ENCODE results near the gene TEX101. TPM values are rescaled to one million over a fixed set of nuclear protein-coding genes. Genes with fewer than 3 reads are reported as not detected.
A peak's percentile ranks its signal among the peaks of the same experiment; 100 is the strongest.

TEX101 gene
- total and polyA plus RNA-seq, 2 donors (not counting 1 experiment from before 2014, with no cell fraction given), result not detected

DNA sequence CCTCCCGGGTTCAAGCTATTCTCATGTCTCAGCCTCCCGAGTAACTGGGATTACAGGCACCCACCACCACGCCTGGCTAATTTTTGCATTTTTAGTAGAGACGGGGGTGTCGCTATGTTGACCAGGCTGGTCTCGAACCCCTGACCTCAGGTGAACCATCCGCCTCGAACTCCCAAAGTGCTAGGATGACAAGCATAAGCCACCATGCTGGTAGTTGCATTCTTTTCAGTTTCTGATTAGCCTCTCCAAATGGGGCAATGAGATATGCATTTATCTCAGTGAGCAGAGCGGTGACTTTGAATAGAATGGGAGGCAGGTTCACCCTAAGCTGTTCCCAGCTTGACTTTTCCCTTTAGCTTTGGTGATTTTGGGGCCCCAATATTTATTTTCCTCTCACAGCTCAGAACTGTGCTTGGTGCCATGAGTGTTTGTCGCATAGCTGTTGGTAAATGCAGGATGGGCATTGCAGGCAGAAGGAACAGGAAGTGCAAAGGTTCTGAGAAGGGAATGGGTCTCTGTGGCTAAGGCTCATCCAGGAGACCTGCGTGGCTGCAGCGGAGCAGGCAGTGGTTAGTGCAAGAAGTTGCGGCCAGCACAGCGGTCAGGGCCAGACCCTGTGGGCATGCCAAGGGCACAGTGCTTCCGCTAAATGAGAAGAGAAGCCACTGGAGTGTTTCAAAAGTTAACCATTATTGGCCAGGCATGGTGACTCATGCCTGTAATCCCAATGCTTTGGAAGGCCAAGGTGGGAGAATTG is 30.0 kb downstream of the TEX101 start:
- Histone ChIP-seq H4K20me1 (ENCODE audit: control insufficient read depth, extremely low read depth, insufficient read depth, low read length) (no peaks in the 10 kb centered on the region), H3K36me3 (ENCODE audit: control insufficient read depth, insufficient read depth, low read length) (no peaks in the 10 kb centered on the region), H3K4me2 (ENCODE audit: extremely low read depth, insufficient read depth, low read length) (no peak overlapping the region), H3K79me2 (ENCODE audit: control insufficient read depth, insufficient read depth, low read length) (no peaks in the 10 kb centered on the region), H3K9ac (ENCODE audit: insufficient read depth, low read length) (no peak overlapping the region), H3K4me3 (replicated peaks in 1 of 4; ENCODE audit: control extremely low read depth in 1 of 4, insufficient read depth in 1 of 4, low read depth in 3 of 4, low read length in 4 of 4) (no peak overlapping the region), H3K27me3 (ENCODE audit: control insufficient read depth, insufficient read depth, low read length) (no peaks in the 10 kb centered on the region), H3K4me1 (ENCODE audit: control insufficient read depth, extremely low read depth, insufficient read depth, low read length) (no peaks in the 10 kb centered on the region), H3K27ac (ENCODE audit: insufficient read depth, low read length) (no peak overlapping the region), H3K9me3 (ENCODE audit: control insufficient read depth, insufficient read depth, low read depth, low read length) (no peaks in the 10 kb centered on the region), H2AFZ (ENCODE audit: low read length) (no peak overlapping the region)
- TF ChIP-seq EZH2 (IDR thresholded peaks at IDR 0.05; ENCODE audit: low read length, missing control alignments), result no peak
- TF ChIP-seq, protein P1, sequence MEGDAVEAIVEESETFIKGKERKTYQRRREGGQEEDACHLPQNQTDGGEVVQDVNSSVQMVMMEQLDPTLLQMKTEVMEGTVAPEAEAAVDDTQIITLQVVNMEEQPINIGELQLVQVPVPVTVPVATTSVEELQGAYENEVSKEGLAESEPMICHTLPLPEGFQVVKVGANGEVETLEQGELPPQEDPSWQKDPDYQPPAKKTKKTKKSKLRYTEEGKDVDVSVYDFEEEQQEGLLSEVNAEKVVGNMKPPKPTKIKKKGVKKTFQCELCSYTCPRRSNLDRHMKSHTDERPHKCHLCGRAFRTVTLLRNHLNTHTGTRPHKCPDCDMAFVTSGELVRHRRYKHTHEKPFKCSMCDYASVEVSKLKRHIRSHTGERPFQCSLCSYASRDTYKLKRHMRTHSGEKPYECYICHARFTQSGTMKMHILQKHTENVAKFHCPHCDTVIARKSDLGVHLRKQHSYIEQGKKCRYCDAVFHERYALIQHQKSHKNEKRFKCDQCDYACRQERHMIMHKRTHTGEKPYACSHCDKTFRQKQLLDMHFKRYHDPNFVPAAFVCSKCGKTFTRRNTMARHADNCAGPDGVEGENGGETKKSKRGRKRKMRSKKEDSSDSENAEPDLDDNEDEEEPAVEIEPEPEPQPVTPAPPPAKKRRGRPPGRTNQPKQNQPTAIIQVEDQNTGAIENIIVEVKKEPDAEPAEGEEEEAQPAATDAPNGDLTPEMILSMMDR (conservative IDR thresholded peaks at IDR 0.05 in 1 of 2, IDR thresholded peaks at IDR 0.05 in 1 of 2; ENCODE audit: low read depth in 1 of 2, low read length in 2 of 2), result no peak
- no peak for DNase-seq (ENCODE audit: low read depth in 2 of 2)

DNA sequence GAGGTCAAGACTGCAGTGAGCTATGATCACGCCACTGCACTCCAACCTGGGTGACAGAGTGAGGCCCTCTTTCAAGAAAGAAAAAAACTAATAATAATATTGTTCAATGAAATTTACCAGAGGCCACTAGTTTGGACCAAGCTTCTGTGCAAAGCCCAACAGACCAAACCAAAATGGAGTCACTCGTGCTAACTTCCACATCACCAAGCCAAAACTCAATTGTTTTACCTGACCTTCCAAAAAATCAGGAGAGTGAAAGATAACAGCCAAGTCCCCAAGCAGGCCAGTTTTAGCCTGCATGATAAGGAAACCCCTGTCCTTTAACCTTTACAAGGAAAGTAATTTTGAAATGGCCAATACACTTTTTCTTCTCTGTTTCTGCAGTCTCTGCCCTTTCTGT is 30.7 kb downstream of the TEX101 start:
- no peaks in the 10 kb centered on the region for H4K20me1 ChIP-seq (ENCODE audit: control insufficient read depth, extremely low read depth, insufficient read depth, low read length)
- H3K4me1 ChIP-seq (ENCODE audit: control insufficient read depth, extremely low read depth, insufficient read depth, low read length), result no peaks in the 10 kb centered on the region
- H3K27me3 ChIP-seq (ENCODE audit: control insufficient read depth, insufficient read depth, low read length), result no peaks in the 10 kb centered on the region
- no peak overlapping the region for H3K27ac ChIP-seq (ENCODE audit: insufficient read depth, low read length)
- H3K79me2 ChIP-seq (ENCODE audit: control insufficient read depth, insufficient read depth, low read length), result no peaks in the 10 kb centered on the region
- no peak for TF ChIP-seq EZH2 (IDR thresholded peaks at IDR 0.05; ENCODE audit: low read length, missing control alignments)
- TF ChIP-seq, protein P1 (conservative IDR thresholded peaks at IDR 0.05 in 1 of 2, IDR thresholded peaks at IDR 0.05 in 1 of 2; ENCODE audit: low read depth in 1 of 2, low read length in 2 of 2), result no peak
- no peaks in the 10 kb centered on the region for H3K36me3 ChIP-seq (ENCODE audit: control insufficient read depth, insufficient read depth, low read length)
- no peak overlapping the region for H3K4me3 ChIP-seq (replicated peaks in 1 of 4; ENCODE audit: control extremely low read depth in 1 of 4, insufficient read depth in 1 of 4, low read depth in 3 of 4, low read length in 4 of 4)
- H2AFZ ChIP-seq (ENCODE audit: low read length), result no peak overlapping the region
- no peak for DNase-seq (ENCODE audit: low read depth in 2 of 2)
- H3K4me2 ChIP-seq (ENCODE audit: extremely low read depth, insufficient read depth, low read length), result no peak overlapping the region
- no peaks in the 10 kb centered on the region for H3K9me3 ChIP-seq (ENCODE audit: control insufficient read depth, insufficient read depth, low read depth, low read length)
- no peak overlapping the region for H3K9ac ChIP-seq (ENCODE audit: insufficient read depth, low read length)

DNA sequence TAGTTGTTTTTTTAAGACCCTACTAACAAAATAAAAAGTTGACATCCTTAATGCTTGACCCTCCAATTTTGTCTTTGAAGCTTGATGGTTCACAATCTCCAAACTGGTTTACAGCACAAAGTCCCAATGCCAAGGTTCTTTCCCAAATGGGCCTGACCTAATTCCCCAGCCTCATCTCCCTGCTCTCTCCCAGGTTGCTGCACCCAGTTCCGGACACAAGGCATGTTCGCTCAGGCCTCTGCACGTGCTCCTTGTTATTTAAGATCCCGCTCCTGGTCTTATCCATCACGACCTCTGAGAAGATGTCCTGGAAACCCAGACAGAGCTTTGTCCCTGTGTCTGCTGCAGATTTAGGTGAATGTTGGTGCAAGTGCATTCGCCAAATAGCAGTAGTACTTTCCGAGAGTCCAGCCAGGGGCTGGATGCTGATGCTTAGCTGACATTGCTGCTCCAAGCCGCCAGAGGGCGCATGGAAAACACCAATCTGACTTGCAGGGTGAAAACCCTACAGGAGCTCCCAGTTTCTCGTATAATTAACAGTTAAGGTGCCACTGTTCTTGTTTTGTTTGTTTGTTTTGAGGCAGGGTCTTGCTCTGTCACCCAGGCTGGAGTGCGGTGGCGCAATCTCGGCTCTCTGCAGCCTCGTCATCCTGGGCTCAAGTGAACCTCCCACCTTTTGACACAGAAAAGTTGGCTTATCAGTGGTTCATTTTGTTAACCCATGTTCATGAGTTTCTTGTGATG is 32.2 kb downstream of the TEX101 start:
- no peaks in the 10 kb centered on the region for H3K4me1 ChIP-seq (ENCODE audit: control insufficient read depth, extremely low read depth, insufficient read depth, low read length)
- no peak overlapping the region for H3K4me3 ChIP-seq (replicated peaks in 1 of 4; ENCODE audit: control extremely low read depth in 1 of 4, insufficient read depth in 1 of 4, low read depth in 3 of 4, low read length in 4 of 4)
- TF ChIP-seq, protein P1 (conservative IDR thresholded peaks at IDR 0.05 in 1 of 2, IDR thresholded peaks at IDR 0.05 in 1 of 2; ENCODE audit: low read depth in 1 of 2, low read length in 2 of 2), result peak; percentile 97
- no peak for TF ChIP-seq EZH2 (IDR thresholded peaks at IDR 0.05; ENCODE audit: low read length, missing control alignments)
- no peak overlapping the region for H3K27ac ChIP-seq (ENCODE audit: insufficient read depth, low read length)
- H3K36me3 ChIP-seq (ENCODE audit: control insufficient read depth, insufficient read depth, low read length), result no peaks in the 10 kb centered on the region
- H3K9ac ChIP-seq (ENCODE audit: insufficient read depth, low read length), result no peak overlapping the region
- H2AFZ ChIP-seq (ENCODE audit: low read length), result no peak overlapping the region
- peak; percentile 49 to 75 for DNase-seq (ENCODE audit: low read depth in 2 of 2)
- no peaks in the 10 kb centered on the region for H3K79me2 ChIP-seq (ENCODE audit: control insufficient read depth, insufficient read depth, low read length)
- no peak overlapping the region for H3K4me2 ChIP-seq (ENCODE audit: extremely low read depth, insufficient read depth, low read length)
- no peaks in the 10 kb centered on the region for H3K27me3 ChIP-seq (ENCODE audit: control insufficient read depth, insufficient read depth, low read length)
- H4K20me1 ChIP-seq (ENCODE audit: control insufficient read depth, extremely low read depth, insufficient read depth, low read length), result no peaks in the 10 kb centered on the region
- H3K9me3 ChIP-seq (ENCODE audit: control insufficient read depth, insufficient read depth, low read depth, low read length), result no peaks in the 10 kb centered on the region
